Left renal pelvis (tissue), 4 donors: Measurements from ENCODE around the gene NHERF2. TPM values are rescaled to one million over a fixed set of nuclear protein-coding genes. Genes with fewer than 3 reads are reported as not detected.
A peak's percentile ranks its signal among the peaks of the same experiment; 100 is the strongest.
"Not testable (repeated sequence)": the region's sequence is repeated elsewhere in the genome, so short reads cannot be mapped to it uniquely, and the experiment has no call there.

Experiments
- DNase-seq, 4 donors: peaks; one replicate each; pipeline ENCODE4 v3.0.0-alpha.2; 2013; ENCODE audit warnings: low read depth in 4 of 4, low spot score in 3 of 4
- polyA plus RNA-seq, 4 donors: library from polyadenylated mRNA; unstranded; fragments of 120-200 nt; gene quantifications; one replicate each; pipeline ENCODE4 v1.2.1, GENCODE V29; 2013; ENCODE audit not compliant: insufficient read length in 4 of 4

NHERF2 gene
- polyA plus RNA-seq, 4 donors, result 102 to 161 (median 104) TPM

DNA sequence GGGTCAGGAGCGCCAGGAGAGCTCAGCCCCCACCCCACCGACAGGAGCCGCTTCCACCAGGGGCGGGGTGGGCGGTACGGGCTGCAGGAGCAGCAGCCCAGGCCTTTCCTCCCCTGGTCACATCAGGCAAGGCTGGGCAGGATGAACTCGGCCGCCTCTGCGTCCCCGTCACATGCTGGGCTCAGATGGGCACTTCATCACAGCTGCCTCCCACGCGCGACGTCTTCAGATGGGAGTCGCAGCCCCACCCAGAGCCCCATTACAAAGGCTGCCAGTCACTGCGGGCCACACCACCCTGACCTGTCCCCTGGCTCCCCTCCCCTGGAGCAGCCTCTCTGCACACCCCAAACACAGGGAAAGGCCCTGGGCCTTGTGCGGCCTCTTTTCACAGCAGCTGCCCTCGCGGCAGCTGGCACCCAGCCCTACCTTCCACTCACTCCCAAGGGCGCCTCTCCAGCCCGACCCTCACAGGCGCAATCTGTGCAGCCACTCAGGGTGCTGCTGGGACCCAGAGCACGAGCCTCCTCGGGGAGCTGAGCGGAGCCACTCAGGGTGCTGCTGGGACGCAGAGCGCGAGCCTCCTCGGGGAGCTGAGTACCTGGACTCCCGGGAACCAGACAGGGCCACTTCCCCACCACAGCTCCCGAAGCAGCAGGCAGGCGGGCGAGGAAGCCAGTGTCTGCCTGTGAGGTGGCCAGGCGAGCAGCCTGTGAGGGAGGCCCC is 21.7 kb upstream of the NHERF2 start:
- no peak for DNase-seq

DNA sequence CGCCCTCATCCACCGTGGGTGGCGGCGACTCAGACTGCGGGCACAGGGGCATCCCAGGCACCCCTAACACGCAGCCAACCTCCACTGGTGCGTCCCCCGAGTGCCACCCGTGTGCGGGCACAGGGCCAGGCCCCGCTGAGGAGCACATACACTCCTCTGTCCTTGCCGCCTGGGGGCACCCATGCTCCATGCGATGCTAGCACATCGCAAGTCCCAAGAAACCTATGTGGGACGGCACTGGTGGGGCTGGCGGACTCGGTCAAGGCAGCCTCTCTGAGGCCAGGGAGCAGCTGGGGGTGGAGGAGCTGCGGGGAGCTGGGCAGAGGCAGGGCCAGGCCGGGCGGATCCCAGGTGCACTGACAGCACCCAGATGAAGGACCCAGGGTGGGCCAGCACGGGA is 21.1 kb upstream of the NHERF2 start:
- no peak for DNase-seq

DNA sequence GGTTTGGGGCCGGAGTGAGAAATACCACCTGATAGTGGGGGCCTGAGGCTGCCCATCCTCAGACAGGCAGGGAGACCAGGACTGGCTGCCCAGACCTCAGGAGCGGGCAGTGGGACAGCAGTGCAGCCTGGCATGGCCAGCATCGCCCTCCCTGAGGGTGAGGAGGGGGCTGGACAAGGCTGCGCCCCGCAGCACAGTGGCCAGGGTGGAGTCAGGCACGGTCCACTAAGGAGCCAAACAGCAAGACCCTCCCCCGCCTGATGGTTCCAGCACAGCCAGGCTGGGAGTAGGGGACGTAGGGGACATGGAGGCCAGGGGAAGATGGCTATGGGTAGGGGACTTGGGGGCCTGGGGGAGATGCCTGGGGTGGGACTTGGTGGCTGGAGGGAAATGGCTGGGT is 20.4 kb upstream of the NHERF2 start:
- no peak for DNase-seq

DNA sequence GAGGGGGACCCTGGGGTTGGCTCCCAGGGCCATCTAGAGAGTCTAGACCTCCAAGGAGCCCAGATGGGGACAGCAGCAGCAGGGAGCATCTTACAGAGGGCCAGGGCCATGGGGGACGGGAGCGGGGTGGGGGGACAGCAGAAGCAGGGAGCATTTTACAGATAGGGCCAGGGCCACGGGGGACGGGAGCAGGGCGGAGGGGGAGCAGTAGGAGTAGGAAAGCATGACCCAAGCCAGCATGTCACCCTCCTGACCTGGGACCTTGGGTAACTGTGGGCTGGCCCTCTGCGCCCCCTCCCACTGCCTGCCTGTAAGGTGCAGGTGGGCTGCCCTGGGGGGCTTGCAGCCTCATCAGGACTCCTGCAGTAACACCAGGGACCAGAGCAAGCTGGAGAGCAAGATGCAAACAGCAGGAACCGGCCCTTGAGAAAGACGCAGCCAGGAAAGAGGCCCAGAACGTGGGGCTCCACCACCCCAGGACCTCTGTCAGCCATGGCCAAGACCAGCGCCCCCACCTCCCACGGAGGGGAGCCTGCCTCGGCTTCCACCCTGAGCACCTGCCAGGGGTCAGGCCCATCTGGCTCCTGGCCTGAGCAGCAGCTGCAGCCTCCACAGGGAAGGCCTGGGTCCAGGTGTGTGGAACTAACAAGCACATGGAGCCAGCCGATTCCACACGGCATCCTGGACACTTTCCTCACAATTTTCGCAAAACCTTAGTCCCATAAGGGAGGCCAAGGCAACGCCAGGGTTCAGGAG is 19.4 kb upstream of the NHERF2 start:
- DNase-seq, result no peak

DNA sequence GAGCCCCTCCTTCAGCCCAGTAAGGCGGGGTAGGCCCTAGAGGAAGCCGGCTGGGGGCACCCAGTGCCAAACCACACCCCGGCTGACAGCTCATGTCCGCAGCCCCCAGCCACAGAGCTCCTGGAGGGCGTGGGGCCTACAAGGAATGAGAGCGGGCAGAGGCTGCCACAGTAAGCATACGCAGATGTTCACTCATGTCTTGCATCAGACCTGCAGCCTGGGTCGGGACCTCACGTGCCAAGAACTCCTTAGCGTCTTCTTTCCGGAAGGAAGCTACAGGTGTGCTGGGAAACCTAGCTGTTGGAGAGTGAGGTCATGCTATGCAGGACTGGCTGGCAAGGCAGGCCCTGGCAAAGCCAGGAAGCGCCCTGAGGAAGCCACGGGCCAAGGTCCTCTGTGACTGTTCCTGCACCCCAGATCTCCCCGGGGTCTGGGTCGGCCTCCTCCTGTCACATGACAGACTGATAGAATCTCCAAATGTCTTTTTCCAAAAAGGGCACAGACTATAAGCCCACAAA is 18.6 kb upstream of the NHERF2 start:
- DNase-seq, result no peak

DNA sequence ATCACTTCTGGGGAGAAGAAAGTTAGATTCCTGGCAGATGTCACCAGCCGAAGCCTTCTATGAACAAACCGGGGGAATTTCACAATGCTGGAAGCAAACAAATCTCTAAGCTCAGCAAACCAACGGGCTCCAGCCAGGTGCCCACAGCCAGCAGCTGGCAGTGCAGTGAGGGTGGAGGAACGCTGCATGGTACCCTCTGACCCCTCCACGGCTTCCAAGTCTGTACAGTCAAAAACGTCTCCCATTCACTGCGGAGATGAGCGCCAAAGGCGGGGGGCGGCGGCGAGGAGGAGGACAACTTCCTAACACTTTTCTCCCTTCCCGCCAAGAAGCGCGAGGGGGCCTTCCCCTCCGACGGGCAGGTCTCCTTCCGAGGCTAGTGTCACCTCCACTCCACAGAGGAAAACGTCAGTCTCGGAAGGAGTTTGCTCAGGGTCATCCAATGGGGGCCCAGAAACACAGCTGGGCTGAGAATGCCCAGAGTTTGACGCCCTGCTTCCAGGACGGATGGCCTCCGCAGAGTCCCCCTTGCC is 18.0 kb upstream of the NHERF2 start:
- no peak for DNase-seq

DNA sequence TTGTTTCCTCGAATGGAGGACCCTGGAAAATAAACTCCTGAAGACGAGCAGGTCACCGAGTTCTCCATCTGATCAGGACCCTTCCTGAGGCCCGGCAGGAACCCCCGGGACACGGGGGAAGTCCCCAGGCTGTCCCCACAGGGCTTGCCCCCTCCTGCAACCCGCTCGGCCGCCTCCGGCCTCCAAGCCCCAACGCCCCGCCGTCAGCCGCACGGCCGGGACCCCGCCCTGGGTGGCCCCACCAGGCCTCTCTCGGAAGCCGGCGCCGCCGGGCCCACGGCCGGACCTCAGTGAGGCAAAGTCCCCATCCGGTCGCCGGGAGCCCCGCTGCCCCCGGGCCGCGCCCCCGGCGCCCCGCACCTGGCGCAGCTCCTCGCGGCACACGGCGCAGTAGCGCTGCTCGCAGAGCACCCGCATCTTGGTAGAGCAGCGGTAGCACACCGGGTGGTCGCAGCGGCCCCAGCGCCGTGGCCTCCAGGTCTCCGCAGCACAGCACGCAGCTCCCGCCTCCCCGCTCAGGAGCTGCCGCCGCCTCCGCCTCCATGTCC is 17.5 kb upstream of the NHERF2 start:
- no peak for DNase-seq

DNA sequence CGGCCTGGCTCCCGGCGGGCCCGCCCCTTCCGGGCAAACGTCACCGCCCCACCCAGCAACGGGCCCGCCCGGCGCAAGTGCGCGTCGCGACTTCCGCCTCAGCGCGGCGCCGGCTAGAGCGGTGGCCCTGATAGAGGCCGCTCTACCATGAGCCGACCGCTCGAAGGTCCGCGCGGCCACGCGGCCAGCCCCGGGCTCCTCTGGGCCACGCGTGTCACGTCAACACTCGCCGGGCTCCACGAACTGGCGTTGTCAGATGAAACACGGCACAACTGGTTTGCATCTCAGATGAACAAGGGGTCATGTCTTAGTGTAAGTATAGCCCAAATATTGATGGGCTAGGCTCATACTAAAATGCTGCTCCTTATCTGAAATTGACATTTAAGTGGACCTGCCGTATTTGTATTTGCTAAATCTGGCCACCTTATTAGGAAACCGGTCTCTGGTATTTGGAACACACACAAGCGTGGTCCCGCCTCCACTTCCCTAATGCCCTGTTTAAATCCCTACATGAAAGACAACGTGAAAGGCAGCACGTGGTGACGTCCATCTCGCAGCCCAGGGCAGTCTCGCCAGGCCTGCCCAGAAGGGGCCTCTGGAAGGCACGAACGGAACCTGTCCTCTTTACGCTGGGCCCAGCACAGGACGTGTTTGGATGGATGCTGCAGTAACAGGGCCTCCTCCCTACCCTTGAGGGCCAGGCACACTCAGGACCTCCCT is 16.8 kb upstream of the NHERF2 start, which contains the start of gene ZNF598:
ZNF598 (minus strand) TSS at position 31 of the 720 bp plus-strand sequence.
- peak in 1 of 4 donors; percentile 75 for DNase-seq

DNA sequence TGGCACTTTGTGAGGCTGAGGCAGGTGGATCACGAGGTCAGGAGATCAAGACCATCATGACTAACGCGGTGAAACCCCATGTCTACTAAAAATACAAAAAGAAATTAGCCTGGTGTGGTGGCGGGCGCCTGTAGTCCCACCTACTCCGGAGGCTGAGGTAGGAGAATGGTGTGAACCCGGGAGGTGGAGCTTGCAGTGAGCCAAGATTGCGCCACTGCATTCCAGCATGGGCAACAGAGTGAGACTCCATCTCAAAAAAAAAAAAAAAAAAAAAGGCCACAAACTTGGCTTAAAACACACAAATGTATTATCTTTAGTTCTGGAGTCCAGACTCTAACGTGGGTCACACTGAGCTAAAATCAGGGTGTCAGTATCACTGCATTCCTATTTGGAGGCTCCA is 15.0 kb upstream of the NHERF2 start:
- DNase-seq, result not testable (repeated sequence)

DNA sequence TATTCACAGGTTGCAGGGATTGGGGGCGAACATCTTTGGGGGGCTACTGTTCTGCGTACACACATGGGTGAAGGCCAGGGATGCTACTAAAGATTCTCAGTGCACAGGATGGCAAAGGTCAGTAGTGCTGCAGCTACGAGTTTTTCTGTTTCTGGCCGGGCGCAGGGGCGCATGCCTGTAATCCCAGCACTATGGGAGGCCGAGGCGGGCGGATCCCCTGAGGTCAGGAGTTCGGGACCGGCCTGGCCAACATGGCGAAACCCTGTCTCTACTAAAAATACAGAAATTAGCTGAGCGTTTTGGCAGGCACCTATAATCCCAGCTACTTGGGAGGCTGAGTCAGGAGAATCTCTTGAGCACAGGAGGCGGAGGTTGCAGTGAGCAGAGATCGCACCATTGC is 13.2 kb upstream of the NHERF2 start:
- DNase-seq, result no peak

DNA sequence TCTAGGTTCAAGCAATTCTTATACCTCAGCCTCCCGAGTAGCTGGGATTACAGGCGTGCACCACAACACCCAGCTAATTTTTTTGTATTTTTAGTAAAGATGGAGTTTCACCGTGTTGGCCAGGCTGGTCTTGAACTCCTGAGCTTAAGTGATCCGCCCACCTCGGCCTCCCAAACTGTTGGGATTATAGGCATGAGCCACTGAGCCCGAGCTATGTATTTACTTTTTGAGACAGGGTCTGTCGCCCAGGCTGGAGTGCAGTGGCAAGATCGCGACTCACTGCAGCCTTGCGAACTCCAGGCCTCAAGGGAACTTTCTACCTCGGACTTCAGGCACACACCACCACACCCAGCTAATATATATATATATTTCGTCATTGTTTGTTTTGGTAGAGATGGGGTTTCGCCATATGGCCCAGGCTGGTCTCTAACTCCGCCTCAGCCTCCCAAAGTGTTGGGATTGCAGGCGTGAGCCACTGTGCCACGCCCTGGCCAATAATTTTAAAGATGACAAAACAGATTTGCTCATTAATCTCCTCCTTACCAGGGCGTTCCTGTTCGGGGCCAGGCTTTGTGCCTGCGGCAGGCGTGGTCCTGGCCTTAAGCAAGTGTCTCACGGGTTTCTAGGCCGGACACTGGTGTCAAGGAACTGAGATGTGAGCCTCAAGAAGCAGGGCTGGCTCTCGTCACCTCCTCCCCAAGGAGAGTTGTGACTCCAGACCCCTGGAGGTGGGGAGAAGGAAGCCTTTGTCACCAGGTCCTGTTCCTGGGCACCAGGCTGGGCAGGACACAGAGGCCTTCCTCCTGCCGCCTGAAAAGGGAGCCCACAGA is 11.4 kb upstream of the NHERF2 start:
- DNase-seq, result no peak

DNA sequence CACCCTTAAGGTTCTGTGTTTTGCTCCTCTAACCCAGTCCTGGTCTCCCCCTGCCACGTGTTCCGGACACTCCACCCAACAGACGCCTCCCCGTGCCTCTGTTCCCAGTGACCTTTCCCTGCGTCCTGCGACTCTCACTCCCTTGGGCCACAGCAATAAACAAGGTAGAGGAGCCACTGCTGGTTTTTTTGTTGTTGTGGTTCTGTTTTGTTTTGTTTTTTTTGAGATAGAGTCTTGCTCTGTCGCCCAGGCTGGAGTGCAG is 10.8 kb upstream of the NHERF2 start:
- no peak for DNase-seq

DNA sequence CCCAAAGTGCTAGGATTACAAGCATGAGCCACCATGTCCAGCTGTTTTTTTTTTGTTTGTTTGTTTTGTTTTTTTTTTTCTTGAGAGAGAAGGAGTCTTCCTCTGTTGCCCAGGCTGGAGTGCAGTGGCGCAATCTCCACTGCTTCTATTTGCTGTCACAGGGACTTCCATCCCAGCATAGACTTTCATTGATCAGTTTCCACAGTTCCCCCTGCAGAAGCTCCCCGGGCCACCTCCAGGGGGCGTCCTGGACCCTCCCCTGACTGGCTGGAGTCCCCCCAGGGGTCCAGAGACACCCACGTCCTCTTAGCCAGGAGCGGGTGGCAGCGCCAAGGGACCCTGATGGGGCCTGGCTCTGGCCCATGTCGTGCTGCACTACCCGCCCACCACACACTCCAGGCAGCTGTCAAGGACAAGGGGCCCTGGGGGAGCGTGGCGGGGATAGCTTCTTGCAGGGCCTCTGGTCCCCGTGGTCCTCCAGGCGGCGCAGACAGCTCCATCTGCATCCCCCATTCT is 10.2 kb upstream of the NHERF2 start:
- no peak for DNase-seq

DNA sequence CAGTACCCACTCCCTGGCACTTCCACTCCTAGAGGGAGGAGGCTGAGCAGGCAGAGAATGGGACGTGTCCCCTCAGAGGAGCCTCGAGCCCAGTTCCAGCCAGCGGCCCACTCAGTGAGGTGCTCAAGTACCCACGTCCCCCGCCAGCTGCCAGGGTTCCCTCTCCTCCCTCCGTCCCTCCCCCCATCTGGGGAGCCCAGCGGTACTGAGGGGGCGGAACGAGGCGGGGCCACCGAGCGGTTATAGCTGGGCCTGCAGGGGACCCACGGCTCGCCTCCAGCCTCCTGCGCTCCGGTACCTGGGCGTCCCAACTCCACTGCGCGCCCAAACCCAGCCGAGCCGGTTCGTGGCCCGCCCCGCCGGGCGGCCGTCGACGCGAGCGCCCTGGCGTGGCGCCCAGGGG is 7.2 kb upstream of the NHERF2 start, which contains the start of gene NPW:
NPW (plus strand) TSS at position 268 of the 403 bp plus-strand sequence.
- no peak for DNase-seq

DNA sequence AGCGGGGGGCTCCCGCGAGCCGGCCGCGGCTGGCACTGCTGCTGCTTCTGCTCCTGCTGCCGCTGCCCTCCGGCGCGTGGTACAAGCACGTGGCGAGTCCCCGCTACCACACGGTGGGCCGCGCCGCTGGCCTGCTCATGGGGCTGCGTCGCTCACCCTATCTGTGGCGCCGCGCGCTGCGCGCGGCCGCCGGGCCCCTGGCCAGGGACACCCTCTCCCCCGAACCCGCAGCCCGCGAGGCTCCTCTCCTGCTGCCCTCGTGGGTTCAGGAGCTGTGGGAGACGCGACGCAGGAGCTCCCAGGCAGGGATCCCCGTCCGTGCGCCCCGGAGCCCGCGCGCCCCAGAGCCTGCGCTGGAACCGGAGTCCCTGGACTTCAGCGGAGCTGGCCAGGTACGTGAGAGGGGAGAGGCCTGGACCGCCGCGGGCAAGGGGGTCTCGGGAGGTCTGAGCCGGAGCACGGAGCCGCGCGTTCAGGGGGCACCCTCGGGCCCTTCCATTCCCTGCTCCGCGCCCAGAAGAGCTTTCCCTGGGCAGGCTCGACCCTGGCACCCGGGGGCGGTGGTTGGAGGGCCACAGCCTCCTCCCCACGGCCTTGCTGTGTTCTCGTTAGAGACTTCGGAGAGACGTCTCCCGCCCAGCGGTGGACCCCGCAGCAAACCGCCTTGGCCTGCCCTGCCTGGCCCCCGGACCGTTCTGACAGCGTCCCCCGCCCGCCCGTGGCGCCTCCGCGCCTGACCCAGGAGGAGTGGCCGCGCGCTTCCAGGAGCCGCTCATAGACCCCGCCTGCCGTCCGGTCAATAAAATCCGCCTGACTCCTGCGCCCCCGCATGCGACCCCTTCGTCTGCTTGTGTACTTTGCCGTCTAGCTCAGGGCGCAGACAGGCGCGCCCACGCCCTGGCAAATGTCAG is 6.5 kb upstream of the NHERF2 start:
- no peak for DNase-seq

DNA sequence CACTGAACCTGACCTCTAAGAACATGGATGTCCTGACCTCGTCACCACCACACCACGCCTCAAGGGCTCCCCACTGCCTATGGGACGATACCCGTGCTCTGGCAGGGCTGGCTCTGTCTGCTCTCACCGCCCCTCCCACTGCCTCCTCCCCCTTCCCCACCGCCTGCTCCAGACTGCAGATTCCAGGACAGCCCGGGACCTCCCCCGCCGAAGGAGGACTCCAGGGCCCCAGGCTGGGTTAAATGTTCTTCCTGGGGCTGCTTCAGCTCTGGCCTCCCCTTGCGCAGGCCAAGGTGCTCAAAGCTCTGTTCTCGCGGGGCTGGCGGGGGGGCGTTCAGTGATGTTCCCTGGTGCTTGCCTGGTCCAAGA is 4.0 kb upstream of the NHERF2 start:
- DNase-seq, result no peak

DNA sequence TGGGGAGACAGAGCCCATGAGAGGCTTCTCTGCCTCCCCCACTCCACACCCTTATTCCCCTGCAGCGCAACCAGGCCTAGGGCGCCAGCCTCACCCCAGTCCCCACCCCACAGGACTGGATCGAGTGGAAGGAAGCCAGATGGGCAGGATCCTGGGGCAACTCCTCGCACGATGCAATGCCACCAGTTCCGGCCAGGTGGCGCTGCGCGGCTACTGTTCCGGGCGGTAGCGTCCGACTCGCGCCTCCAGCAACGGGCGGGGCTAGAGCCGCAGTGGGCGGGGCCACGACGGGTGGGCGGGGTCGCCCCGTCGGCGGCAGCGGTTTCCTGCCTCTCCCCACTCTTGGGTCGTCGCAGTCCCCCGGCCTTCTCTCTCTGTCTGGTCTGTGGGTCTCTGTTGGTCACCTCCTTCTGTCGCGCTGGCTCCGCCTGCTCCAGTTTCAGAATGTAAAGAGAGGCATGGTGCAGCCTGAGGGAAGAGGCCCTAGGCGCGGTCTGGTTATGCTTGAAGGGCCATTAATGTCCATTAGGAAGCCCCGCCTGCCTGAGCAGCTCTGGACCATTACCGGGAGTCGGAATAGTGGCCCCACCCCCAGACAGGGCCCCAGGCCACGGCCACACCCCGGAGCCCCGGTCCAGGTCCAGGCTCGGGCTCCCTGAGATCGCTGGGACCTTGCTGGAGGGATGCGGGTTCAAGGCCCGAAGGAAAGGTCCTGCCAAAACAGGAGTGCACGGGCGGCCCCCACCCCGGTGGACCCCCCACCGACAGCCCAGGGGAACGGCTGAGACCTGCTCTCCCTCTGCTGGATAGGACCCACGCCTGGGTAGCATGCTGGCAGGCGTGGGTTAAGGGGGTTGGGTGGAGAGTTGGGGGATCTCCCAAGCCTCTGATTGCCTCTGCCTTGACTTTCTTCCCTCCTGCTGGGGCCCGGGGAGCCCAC is 3.3 kb upstream of the NHERF2 start:
- DNase-seq, result peak in 2 of 4 donors; percentile 77 to 84

DNA sequence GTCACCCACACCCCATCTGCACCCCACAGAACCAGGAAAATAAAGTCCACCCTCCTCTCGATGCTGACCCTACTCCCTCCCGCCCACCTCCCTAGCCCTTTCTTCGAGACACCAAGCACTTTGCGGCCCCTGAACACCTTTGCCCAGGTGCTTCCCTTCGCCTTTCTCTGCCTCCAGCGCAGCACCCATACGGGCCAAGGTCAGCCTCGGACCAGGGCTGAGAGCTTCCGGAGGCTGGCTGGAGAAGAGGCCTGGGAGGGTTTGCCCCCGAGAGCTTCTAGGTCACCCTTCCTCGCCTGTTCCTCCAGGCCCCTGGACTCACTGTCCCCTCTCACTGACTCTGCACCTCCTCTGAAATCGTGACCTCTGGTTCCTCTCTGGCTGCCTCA is 2.7 kb upstream of the NHERF2 start:
- DNase-seq, result no peak
